GM12878 (cell line): Measurements from ENCODE around the gene NACAD. TPM values are rescaled to one million over a fixed set of nuclear protein-coding genes. Genes with fewer than 3 reads are reported as not detected.

ENCODE experiments used
- ATAC-seq: fragments of 200-7000 bp; cut with Tn5 transposase; 3 replicates; pipeline ENCODE4 v1.9.1; 2020; ENCODE audit warnings: mild to moderate bottlenecking, moderate library complexity
- BruUV-seq: library from RNA; stranded (reverse); fragments of 400-500 nt; replicated peaks from 2 replicates; lab custom pipeline; 2021; lab: Mats Ljungman, UMichigan
- CTCF ChIA-PET: fragments of 300-600 bp; sonication (Branson Sonifier 250); formaldehyde crosslinking; extraction: SDS; loops from one replicate; lab custom pipeline; 2021; ENCODE audit warnings: inconsistent platforms; lab: Yijun Ruan, JAX
- POLR2A ChIA-PET: fragments of 350-600 bp; formaldehyde crosslinking; extraction: SDS; loops from one replicate; lab custom pipeline; 2021; ENCODE audit warnings: inconsistent platforms; lab: Charles Lee
- RAD21 ChIA-PET: fragments of 300-600 bp; sonication (Branson Sonifier 250); formaldehyde crosslinking; loops from one replicate; lab custom pipeline; 2023; ENCODE audit warnings: antibody characterized with exemption; ENCODE audit not compliant: unreplicated experiment; lab: Charles Lee
- SMC1A ChIA-PET: fragments of 300-600 bp; sonication (Branson Sonifier 250); formaldehyde crosslinking; loops from one replicate; lab custom pipeline; 2023; ENCODE audit not compliant: unreplicated experiment, uncharacterized antibody; lab: Charles Lee
- DNase-seq: peaks from one replicate; pipeline ENCODE4 v3.0.0-alpha.2; 2011; ENCODE audit warnings: low read depth, low spot score
- FAIRE-seq: peaks from 3 replicates; lab custom pipeline; 2011; peaks lifted over from hg19 to GRCh38; lab: Jason Lieb, UNC
- H2AFZ ChIP-seq: 2 replicates; pipeline ENCODE4 v1.6.0; 2011; ENCODE audit warnings: low read depth, low read length, control low read depth; ENCODE audit not compliant: control insufficient read depth
- H3K27ac ChIP-seq: 2 replicates; pipeline ENCODE4 v1.5.1; 2011; ENCODE audit warnings: control low read depth; ENCODE audit not compliant: control insufficient read depth, insufficient read depth
- H3K27me3 ChIP-seq, 2 experiments: replicated peaks in 1 of 2; 2 replicates each; pipeline versions ENCODE4 v1.6.0 to v1.6.1; 2011; ENCODE audit warnings: low read length in 1 of 2; ENCODE audit not compliant: control insufficient read depth in 2 of 2, insufficient read depth in 2 of 2
- H3K36me3 ChIP-seq, 2 experiments: 2 replicates each; pipeline ENCODE4 v1.5.1; 2011; ENCODE audit warnings: low read length in 1 of 2; ENCODE audit not compliant: control insufficient read depth in 2 of 2, insufficient read depth in 2 of 2
- H3K4me1 ChIP-seq: 2 replicates; pipeline ENCODE4 v1.6.1; 2011; ENCODE audit warnings: mild to moderate bottlenecking, low read length, moderate library complexity, mixed read lengths; ENCODE audit not compliant: control insufficient read depth, insufficient read depth
- H3K4me2 ChIP-seq: 2 replicates; pipeline ENCODE4 v1.6.0; 2011; ENCODE audit warnings: control low read depth; ENCODE audit not compliant: control insufficient read depth, insufficient read depth
- H3K4me3 ChIP-seq: fragments of 200-600 bp; sonication (generic); 2 replicates; pipeline ENCODE4 v1.5.1; 2016
- H3K79me2 ChIP-seq: 2 replicates; pipeline ENCODE4 v1.6.0; 2011; ENCODE audit warnings: low read length; ENCODE audit not compliant: control insufficient read depth, insufficient read depth
- H3K9ac ChIP-seq: 2 replicates; pipeline ENCODE4 v1.8.0; 2011; ENCODE audit warnings: low read length, control low read depth, mixed read lengths; ENCODE audit not compliant: control insufficient read depth, insufficient read depth
- H3K9me3 ChIP-seq: replicated peaks from 3 replicates; pipeline ENCODE4 v1.5.1; 2011; ENCODE audit warnings: mild to moderate bottlenecking, low read length; ENCODE audit not compliant: control insufficient read depth, insufficient read depth
- H4K20me1 ChIP-seq: 2 replicates; pipeline ENCODE4 v1.6.0; 2011; ENCODE audit not compliant: control insufficient read depth, insufficient read depth
- CHD1 ChIP-seq: IDR thresholded peaks from 2 replicates; pipeline ENCODE4 v1.6.1; 2012; ENCODE audit warnings: low read depth, low read length, improper control_type of control experiment
- ESRRA ChIP-seq: IDR thresholded peaks from 2 replicates; pipeline ENCODE4 v1.6.1; 2012; ENCODE audit warnings: mild to moderate bottlenecking, low read length, improper control_type of control experiment
- MTA2 ChIP-seq: fragments of 450-650 bp; IDR thresholded peaks from 2 replicates; pipeline ENCODE4 v1.6.1; 2016; ENCODE audit warnings: low read depth, mild to moderate bottlenecking, moderate library complexity
- NR2C1 ChIP-seq: fragments of 450-650 bp; IDR thresholded peaks from 2 replicates; pipeline ENCODE4 v1.6.1; 2017; ENCODE audit warnings: antibody characterized with exemption, mild to moderate bottlenecking, moderate library complexity
- NR2F1 ChIP-seq: fragments of 450-650 bp; conservative IDR thresholded peaks from 2 replicates; pipeline ENCODE4 v1.6.1; 2017; ENCODE audit warnings: mild to moderate bottlenecking
- PML ChIP-seq: IDR thresholded peaks from 2 replicates; pipeline ENCODE4 v1.6.1; 2012; ENCODE audit warnings: low read length, inconsistent platforms
- RAD21 ChIP-seq: IDR thresholded peaks from 2 replicates; pipeline ENCODE4 v1.6.1; 2011; ENCODE audit warnings: mild to moderate bottlenecking, low read depth, low read length, moderate library complexity; ENCODE audit not compliant: insufficient read depth
- ZNF384 ChIP-seq: IDR thresholded peaks from 2 replicates; pipeline ENCODE4 v1.6.1; 2012; ENCODE audit warnings: low read depth, mild to moderate bottlenecking, low read length, improper control_type of control experiment, borderline replicate concordance
- WGBS: methylation state at CpG from one replicate; pipeline ENCODE4 v1.1.6; 2016; ENCODE audit warnings: low lambda C conversion rate; ENCODE audit not compliant: insufficient replicate concordance, insufficient coverage; ENCODE audit errors: missing lambda C conversion rate; 5-methylcytosine and 5-hydroxymethylcytosine counted together
- in situ Hi-C: fragments of 300-500 bp; cut with MboI; formaldehyde crosslinking; loops from 9 replicates; pipeline ENCODE4 v1.14.3; 2018; ENCODE audit warnings: mixed read lengths
- intact Hi-C: fragments of 100-400 bp; cut with micrococcal nuclease; formaldehyde crosslinking; loops from one replicate; pipeline ENCODE4 v1.14.2; 2022; ENCODE audit not compliant: unreplicated experiment
- polyA plus RNA-seq, 11 experiments: library from polyadenylated mRNA; depleted of rRNA in 4 of 11; unstranded in 6 of 11; stranded (reverse) in 5 of 11; fragments of >200 nt; fragmentation: Nextera tagmentation in 4 of 11; fragmentation: Illumina TruSeq in 1 of 11; extraction: Ambion mirVana in 4 of 11; extraction: Trizol in 1 of 11; gene quantifications; 1 replicate in 1 of 11; 2 replicates in 10 of 11; pipeline versions ENCODE4 v1.2.1 to v1.2.3, GENCODE V29; 2011 to 2016; ENCODE audit warnings: inconsistent platforms in 2 of 11, missing spikeins in 2 of 11, low read depth in 1 of 11
- total RNA-seq, 4 experiments: library from RNA; depleted of rRNA in 3 of 4; stranded (reverse); fragments of >200 nt in 3 of 4; fragmentation: Illumina TruSeq in 1 of 4; extraction: Trizol in 1 of 4; gene quantifications; 2 replicates each; pipeline versions ENCODE4 v1.2.1 to v1.2.3, GENCODE V29; 2013 to 2021
- TF ChIP-seq, protein P1 (sequence below): fragments of 450-650 bp; formaldehyde crosslinking; IDR thresholded peaks from 2 replicates; pipeline ENCODE4 v1.5.0; 2022; ENCODE audit warnings: mild to moderate bottlenecking, missing genetic modification characterization
- TF ChIP-seq, protein P2 (sequence below): fragments of 450-650 bp; IDR thresholded peaks from 2 replicates; pipeline ENCODE4 v1.6.1; 2017; ENCODE audit warnings: low read depth, mild to moderate bottlenecking, moderate library complexity
- TF ChIP-seq, protein P3 (sequence below): fragments of 450-650 bp; IDR thresholded peaks from 2 replicates; pipeline ENCODE4 v1.6.1; 2016; ENCODE audit warnings: mild to moderate bottlenecking, moderate library complexity, borderline replicate concordance
- TF ChIP-seq, protein P4 (sequence below): fragments of 450-650 bp; IDR thresholded peaks from 2 replicates; pipeline ENCODE4 v1.6.1; 2017; ENCODE audit warnings: antibody characterized with exemption, mild to moderate bottlenecking, moderate library complexity

NACAD gene
- total and polyA plus RNA-seq, 10 of the 15 experiments (the other 5 are each of a cell fraction or from before 2014, with no cell fraction given), result not detected

DNA sequence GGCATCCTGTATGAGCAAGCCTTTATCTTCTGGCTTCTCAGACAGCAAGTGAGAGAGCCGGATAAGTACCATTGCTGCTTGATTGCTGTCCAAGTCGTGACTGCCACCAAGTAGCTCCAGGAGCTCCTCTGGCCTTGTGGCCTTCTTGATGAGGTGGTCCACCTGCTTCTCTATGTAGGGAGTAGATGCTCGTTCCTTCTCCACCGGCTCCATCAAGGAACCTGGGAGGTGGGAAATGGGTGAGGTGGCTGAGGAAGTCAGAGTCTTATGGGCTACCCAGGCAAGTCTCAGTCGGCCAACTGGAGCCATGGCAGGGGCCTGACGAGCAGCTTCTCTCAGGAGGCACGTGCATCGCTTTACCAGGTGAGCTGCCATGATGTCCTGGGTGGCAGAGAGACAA, 20.1 kb upstream of the NACAD start:
- Histone ChIP-seq H3K27me3 (no peaks in the 10 kb centered on the region), H3K27ac (no peak overlapping the region), H3K36me3 (peaks cover 30 to 39% of the 10 kb centered on the region in 2 experiments), H3K4me1 (peaks cover 7% of the 10 kb centered on the region), H2AFZ (no peak overlapping the region), H3K4me3 (peak overlapping the region; percentile 31), H3K4me2 (peak overlapping the region; percentile 78), H3K9ac (peak overlapping the region; percentile 41), H4K20me1 (peaks cover 6% of the 10 kb centered on the region), H3K9me3 (no peaks in the 10 kb centered on the region), H3K79me2 (peaks cover 51% of the 10 kb centered on the region)
- RAD21 ChIA-PET, result interaction anchor here (2.3 kb wide), 1 partner anchor 135 kb away, joined by 17 read pairs; no protein-coding TSS in a partner anchor
- BruUV-seq, result no TSS peak
- in situ Hi-C loops (no loop called here), intact Hi-C loops (no loop called here)
- WGBS, result 87% methylated on average over 8 of the region's 8 CpGs
- POLR2A ChIA-PET, result interaction anchor here (1.0 kb wide), 1 partner anchor 112 kb away, joined by 7 read pairs; no protein-coding TSS in a partner anchor
- ATAC-seq, result no peak
- SMC1A ChIA-PET, result no interaction called here
- CTCF ChIA-PET, result interaction anchor here (1.1 kb wide), 1 partner anchor 135 kb away, joined by 4 read pairs; no protein-coding TSS in a partner anchor
- DNase-seq, result no peak
- FAIRE-seq, result no peak
- TF ChIP-seq MTA2 (no peak), PML (no peak), ZNF384 (no peak), RAD21 (no peak), CHD1 (no peak), ESRRA (no peak), NR2C1 (no peak), NR2F1 (no peak)
- TF ChIP-seq, protein P1, sequence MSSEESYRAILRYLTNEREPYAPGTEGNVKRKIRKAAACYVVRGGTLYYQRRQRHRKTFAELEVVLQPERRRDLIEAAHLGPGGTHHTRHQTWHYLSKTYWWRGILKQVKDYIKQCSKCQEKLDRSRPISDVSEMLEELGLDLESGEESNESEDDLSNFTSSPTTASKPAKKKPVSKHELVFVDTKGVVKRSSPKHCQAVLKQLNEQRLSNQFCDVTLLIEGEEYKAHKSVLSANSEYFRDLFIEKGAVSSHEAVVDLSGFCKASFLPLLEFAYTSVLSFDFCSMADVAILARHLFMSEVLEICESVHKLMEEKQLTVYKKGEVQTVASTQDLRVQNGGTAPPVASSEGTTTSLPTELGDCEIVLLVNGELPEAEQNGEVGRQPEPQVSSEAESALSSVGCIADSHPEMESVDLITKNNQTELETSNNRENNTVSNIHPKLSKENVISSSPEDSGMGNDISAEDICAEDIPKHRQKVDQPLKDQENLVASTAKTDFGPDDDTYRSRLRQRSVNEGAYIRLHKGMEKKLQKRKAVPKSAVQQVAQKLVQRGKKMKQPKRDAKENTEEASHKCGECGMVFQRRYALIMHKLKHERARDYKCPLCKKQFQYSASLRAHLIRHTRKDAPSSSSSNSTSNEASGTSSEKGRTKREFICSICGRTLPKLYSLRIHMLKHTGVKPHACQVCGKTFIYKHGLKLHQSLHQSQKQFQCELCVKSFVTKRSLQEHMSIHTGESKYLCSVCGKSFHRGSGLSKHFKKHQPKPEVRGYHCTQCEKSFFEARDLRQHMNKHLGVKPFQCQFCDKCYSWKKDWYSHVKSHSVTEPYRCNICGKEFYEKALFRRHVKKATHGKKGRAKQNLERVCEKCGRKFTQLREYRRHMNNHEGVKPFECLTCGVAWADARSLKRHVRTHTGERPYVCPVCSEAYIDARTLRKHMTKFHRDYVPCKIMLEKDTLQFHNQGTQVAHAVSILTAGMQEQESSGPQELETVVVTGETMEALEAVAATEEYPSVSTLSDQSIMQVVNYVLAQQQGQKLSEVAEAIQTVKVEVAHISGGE, result no peak
- TF ChIP-seq, protein P2, sequence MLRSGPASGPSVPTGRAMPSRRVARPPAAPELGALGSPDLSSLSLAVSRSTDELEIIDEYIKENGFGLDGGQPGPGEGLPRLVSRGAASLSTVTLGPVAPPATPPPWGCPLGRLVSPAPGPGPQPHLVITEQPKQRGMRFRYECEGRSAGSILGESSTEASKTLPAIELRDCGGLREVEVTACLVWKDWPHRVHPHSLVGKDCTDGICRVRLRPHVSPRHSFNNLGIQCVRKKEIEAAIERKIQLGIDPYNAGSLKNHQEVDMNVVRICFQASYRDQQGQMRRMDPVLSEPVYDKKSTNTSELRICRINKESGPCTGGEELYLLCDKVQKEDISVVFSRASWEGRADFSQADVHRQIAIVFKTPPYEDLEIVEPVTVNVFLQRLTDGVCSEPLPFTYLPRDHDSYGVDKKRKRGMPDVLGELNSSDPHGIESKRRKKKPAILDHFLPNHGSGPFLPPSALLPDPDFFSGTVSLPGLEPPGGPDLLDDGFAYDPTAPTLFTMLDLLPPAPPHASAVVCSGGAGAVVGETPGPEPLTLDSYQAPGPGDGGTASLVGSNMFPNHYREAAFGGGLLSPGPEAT, result no peak
- TF ChIP-seq, protein P3, sequence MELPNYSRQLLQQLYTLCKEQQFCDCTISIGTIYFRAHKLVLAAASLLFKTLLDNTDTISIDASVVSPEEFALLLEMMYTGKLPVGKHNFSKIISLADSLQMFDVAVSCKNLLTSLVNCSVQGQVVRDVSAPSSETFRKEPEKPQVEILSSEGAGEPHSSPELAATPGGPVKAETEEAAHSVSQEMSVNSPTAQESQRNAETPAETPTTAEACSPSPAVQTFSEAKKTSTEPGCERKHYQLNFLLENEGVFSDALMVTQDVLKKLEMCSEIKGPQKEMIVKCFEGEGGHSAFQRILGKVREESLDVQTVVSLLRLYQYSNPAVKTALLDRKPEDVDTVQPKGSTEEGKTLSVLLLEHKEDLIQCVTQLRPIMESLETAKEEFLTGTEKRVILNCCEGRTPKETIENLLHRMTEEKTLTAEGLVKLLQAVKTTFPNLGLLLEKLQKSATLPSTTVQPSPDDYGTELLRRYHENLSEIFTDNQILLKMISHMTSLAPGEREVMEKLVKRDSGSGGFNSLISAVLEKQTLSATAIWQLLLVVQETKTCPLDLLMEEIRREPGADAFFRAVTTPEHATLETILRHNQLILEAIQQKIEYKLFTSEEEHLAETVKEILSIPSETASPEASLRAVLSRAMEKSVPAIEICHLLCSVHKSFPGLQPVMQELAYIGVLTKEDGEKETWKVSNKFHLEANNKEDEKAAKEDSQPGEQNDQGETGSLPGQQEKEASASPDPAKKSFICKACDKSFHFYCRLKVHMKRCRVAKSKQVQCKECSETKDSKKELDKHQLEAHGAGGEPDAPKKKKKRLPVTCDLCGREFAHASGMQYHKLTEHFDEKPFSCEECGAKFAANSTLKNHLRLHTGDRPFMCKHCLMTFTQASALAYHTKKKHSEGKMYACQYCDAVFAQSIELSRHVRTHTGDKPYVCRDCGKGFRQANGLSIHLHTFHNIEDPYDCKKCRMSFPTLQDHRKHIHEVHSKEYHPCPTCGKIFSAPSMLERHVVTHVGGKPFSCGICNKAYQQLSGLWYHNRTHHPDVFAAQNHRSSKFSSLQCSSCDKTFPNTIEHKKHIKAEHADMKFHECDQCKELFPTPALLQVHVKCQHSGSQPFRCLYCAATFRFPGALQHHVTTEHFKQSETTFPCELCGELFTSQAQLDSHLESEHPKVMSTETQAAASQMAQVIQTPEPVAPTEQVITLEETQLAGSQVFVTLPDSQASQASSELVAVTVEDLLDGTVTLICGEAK, result no peak
- TF ChIP-seq, protein P4, sequence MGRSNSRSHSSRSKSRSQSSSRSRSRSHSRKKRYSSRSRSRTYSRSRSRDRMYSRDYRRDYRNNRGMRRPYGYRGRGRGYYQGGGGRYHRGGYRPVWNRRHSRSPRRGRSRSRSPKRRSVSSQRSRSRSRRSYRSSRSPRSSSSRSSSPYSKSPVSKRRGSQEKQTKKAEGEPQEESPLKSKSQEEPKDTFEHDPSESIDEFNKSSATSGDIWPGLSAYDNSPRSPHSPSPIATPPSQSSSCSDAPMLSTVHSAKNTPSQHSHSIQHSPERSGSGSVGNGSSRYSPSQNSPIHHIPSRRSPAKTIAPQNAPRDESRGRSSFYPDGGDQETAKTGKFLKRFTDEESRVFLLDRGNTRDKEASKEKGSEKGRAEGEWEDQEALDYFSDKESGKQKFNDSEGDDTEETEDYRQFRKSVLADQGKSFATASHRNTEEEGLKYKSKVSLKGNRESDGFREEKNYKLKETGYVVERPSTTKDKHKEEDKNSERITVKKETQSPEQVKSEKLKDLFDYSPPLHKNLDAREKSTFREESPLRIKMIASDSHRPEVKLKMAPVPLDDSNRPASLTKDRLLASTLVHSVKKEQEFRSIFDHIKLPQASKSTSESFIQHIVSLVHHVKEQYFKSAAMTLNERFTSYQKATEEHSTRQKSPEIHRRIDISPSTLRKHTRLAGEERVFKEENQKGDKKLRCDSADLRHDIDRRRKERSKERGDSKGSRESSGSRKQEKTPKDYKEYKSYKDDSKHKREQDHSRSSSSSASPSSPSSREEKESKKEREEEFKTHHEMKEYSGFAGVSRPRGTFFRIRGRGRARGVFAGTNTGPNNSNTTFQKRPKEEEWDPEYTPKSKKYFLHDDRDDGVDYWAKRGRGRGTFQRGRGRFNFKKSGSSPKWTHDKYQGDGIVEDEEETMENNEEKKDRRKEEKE, result no peak
